GM18517 (cell line): ENCODE results near the gene RPS14.
"Not testable (repeated sequence)": the region's sequence is repeated elsewhere in the genome, so short reads cannot be mapped to it uniquely, and the experiment has no call there.

Experiments
- ATAC-seq: cut with Tn5 transposase; IDR thresholded peaks from one replicate; pipeline ENCODE4 v1.9.1; 2021; ENCODE audit warnings: mild to moderate bottlenecking, moderate library complexity; ENCODE audit not compliant: unreplicated experiment

Gene RPS14

DNA sequence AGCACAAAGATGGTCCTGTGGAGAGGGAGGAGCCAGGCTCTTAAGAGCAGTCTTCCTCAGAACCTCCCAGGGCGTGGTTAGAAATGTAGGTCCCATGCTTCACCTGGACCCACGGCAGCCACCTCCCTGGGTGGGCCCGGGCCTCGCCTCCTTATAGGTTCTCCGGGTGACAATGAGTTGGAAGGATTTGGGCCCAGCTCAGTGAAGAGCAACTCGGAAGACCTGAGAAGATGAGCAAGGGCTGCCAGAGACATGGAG lies 32.1 kb upstream of the RPS14 start:
- ATAC-seq = no peak

DNA sequence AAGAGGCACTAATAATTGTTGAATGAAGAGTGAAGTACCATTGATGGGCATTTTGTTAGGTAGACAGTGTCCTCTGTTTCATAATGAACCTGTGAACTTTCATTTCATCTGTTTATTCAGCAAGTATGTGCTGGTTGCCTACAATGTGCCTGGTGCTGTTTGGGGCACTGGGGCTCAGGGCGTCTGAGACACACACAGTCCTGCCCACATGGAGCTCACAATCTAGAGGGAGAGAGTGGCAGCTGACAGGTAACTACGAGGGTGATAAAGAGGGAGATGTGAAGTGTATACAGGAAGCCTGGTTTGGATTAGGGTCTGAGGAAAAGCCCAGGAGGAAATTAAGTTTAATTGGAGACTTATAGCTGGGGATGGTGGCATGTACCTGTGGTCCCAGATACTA lies 29.9 kb upstream of the RPS14 start:
- ATAC-seq = no peak

DNA sequence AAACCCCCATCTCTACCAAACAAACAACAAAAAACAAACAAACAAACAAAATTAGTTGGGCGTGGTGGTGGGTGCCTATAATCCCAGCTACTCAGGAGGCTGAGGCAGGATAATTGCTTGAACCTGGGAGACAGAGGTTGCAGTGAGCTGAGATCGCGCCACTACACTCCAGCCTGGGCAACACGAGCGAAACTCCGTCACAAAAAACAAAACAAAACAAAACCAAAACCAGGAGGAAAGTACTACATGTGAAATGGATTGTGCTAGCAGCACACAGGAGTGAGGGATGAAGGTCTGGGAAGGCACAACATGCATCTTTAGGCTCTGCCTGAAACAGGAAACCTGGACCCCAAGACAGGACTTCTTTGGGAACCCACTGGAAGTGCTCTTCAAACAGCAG lies 27.0 kb upstream of the RPS14 start:
- not testable (repeated sequence) for ATAC-seq

DNA sequence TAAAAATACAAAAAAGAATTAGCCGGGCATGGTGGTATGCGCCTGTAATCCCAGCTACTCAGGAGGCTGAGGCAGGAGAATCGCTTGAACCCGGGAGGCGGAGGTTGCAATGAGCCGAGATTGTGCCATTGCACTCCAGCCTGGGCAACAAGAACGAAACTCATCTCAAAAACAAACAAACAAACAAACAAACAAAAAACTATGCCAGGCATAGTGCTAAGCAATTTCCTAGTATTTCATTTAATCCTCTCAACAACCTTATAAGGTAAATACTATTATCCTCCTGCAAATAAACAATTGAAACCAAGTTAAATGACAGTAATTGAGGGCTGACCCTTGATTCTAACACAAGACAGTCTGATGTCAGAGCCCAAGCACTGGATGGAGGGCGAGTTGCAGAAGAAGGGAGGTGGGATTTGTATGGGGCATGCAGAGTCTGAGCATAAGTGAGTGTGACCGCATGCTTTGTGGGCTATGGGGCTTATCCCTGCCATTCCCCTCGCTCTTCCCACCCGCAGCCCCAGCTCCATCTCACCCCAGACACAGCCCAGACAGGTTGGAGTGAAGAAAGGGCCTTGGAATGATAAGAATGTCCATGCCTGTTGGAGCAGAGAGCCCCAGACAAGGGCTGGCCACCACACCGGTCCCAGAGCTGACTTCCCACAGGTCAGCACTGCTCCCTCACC lies 24.3 kb upstream of the RPS14 start:
- ATAC-seq = no peak

DNA sequence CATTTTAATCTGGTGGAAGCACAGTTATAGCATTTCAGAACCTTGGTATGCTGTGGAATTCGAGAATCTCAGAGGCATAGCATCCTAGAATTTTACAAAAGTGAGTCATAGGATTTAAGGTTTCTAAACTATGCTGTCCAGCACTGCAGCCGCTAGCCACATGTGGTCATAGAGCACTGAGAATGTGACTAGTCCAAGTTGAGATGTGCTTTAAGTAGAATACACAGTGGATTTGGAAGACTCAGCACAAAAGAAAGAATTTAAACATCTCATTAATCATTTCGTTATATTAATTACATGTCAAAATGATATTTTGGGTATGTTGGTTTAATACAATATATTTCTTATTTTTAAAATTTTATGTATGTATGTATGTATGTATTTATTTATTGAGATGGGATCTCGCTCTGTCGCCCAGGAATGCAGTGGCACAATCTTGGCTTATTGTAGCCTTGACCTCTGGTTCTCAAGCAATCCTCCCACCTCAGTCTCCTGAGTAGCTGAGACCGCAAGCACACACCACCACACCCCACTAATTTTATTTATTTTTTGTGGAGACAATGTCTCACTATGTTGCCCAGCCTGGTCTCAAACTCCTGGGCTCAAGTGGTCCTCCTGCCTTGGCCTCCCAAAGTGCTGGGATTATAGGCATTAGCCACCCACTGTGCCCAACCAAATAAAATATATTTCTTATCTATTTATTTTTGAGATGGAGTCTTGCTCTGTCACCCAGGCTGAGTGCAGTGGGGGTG lies 20.4 kb upstream of the RPS14 start:
- no peak for ATAC-seq

DNA sequence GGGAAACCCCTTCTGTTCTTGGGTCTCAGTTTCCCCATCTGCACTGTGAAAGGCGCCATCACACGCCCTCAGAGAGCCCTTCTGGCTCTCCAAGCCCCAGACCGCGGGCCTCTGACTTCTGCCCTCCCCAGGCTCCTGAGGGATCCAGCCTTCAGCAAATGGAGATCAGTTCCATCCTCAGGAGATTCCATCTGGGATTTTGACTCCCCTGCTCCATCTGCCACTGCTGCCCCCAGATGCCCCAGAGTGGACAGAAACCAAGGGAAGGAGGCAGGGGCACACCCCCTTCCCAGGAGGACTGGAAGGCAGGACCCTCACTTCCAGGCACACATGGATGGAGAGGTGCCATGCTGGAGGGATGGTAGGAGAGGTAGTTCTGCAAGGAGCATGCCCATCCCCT lies 18.7 kb upstream of the RPS14 start:
- no peak for ATAC-seq

DNA sequence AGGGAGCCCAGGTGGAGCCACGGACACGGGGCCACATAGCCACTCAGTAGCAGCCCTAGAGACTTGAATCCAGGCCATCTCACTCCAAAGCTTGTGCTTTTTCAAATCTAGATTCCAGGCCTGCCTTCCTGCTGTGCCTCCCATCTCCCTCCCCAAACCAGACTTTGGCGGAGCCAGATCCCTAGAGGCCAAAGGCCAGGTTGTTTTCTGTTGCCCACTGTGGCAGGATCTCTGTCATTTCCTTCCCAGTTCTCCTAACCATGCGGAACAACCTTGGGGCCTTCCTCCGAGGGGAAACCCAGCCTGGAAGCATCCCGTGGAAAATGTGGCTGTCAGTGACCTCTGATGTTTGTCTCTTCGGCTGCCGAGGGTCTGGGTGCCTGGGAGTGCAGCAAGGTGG lies 16.4 kb upstream of the RPS14 start:
- no peak for ATAC-seq

DNA sequence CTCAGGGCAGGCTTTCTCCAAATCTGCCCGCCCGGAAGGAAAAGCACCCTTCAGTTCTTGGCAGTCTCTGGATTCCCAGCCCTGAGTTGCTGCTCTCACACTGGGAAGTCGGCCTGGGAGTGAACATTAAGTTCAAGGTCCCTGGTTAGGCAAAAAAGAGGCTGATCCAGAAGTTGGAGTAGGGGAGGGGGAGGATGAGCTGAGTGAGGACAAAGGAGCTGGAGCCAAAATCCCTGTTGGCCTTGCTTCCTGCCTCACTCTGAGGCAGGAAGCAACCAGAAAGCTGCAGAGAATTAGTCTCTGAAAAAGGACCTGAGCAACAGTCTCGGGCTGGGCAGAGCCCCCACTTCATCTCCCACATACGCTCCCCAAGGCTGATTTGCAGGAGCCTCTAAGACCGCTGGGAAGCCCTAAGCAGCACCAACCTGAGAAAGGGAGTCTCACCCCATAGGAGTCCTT lies 15.0 kb upstream of the RPS14 start:
- ATAC-seq = no peak

DNA sequence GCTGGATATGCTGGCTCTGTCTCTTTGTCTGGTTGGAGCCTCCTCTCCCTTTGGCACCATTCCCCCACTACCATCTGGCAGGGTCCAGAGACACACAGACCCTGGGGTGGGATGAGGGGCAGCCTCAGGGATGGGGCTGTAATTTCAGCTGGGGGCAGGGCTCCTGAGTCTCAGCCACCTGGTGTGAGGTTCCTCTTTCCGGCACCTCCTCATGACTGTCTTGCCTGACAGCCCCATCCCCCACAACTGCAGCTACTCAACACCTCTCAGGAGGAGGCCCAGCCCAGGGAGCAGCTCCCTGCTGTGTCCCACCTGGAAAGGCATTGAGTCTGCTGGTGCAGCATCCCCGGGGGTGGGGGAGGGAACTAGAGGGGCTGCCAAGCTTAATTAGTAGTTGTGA lies 11.7 kb upstream of the RPS14 start:
- ATAC-seq = peak; percentile 77

DNA sequence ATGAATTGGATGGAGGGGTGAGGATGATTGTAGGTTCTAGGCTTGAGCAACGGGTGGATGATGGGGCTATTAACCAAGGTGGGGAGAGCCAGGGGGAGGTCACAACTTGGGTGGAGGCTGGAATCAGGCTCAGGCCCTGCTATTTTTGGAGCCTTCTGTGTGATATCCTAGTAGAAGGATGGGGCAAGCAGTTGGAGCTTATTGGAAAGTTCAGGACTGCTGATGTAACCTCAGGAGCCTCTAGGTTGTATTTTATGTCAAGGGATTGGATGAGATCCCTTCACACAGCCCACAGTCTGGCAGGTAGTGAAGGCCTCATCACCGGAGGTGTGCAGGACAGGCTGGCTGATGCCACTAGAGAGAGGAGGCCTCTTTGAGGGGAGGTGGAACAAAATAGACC lies 11.2 kb upstream of the RPS14 start:
- no peak for ATAC-seq

DNA sequence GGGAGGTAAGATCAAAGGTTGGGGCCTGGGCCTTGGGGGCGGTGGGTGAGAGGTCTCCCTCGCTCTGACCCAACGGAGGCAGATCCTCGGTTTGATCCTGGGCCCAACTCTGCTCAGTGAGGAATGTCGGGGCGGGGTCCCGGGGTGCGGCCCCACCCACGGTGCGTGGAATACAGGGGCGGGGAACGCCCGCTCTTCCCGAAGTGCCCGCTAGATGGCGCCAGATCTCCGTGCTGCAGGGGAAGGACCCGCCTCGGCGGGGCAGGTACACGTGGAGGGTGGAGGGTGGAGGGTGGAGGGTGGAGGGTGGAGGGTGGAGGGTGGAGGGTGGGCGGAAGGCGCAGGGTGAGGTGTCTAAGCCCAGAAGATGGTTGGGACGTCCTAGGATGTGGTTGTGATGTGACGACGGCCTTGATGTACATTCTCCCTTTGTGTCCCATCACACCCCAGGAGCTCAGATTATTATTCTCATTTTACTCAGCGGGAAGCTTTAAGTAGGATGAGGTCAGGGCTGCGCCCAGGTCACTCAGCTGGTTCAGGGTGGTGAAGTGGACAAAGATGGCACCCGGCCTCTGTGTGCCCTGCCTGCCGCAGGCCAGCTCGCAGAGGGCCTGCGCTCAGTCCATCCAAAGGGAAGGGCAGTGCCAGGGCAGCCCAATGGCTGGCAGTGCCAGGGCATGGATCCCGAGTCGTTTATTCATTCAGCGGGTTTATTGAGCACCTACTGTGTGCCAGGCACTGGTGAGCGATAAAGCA lies 9.4 kb upstream of the RPS14 start:
- ATAC-seq = peak; percentile 70

DNA sequence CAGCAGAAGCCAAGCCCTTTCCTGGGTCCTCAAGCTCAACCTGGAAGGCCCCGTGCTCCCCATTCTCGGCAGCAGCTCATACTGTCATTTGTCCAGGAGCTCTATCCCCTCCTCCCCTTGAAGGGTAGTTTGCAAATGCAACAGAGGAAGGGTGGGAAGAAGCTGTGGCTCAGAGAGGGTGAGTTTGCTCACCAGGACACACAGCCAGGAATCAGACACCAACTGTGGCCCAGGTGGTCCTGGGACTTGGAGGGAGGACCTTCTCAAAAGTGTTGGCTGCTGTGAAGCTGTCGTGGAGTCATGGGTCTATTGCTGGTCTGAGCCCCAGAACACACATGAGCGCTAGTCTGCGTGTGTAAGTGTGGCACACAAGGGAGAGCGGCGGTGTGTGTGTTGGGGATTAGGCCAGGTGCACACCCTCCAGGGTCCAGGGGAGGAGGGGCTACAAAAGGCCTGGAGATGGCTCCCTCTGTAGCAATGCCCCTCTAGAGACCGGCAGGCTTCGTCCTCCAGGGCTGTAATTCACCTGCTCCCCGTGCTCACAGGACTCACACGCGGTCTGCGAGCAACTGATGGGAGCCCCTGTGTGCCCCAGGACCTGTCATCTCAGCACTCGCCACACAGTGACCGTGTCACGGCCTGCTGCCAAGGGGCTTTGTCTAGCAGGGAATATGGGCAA lies 8.2 kb upstream of the RPS14 start:
- ATAC-seq = no peak

DNA sequence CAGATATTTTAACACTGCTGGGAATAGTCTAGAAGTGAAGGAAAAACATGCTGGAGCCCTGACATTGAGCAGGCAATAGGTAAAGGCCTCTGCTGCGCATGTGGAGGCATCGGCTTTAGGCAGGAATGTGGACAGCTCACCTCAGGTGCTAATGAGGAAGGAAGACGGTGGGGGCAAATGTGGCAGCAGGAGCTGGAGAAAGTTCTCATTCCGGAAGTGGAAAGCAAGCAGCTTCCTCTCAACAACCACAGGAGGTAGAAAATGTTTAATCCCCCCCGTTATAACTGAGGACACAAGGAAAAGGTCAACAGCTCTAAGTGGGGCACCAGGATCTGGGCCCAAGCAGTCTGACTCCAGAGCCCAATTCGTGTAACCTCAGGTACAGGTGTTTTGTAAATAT lies 7.6 kb upstream of the RPS14 start:
- ATAC-seq = no peak

DNA sequence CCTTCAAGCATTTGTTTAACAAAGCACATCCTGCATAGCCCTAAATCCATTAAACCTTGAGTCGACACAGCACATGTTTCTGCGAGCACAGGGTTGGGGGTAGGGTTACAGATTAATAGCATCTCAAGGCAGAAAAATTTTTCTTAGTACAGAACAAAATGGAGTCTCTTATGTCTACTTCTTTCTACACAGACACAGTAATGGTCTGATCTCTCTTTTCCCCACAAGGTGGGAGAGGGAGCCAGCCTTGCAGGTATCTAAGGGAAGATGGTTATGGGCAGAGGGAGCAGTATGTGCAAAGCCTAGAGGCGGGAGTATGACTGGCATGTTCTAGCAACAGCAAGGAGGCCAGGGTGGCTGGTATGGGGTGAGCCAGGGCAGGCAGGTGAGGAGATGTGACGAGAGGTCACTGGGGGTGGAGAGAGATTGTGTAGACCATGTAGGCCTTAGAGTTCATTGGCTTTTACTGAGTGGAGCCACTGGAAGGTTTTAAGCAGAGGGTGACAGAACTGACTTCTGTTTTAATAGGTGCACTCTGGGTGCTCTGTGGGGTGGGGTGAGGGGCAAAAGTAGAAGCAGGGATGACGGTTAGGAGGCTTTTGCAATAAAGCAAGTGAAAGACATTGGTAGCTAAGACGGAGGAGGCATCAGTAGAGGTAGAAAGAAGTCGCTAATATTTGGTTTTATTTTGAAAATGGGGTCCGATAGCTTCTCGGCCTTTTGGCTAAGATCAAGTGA lies 5.1 kb upstream of the RPS14 start:
- ATAC-seq = no peak

DNA sequence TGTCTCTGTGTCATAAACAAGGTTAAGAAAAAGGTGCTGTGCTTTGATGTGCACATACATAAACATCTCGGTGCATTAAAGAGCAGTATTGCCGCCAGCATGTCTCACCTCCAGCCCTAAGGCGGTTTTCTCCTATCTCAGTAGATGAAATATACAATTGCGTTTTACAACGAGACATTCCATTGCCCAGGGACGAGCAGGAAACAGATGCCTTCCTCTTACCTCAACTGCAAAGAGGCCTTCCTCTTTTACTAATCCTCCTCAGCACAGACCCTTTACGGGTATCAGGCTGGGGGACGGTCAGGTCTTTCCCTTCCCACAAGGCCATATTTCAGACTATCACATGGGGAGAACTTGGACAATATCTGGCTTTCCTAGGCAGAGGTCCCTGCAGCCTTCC lies 4.5 kb upstream of the RPS14 start:
- not testable (repeated sequence) for ATAC-seq

DNA sequence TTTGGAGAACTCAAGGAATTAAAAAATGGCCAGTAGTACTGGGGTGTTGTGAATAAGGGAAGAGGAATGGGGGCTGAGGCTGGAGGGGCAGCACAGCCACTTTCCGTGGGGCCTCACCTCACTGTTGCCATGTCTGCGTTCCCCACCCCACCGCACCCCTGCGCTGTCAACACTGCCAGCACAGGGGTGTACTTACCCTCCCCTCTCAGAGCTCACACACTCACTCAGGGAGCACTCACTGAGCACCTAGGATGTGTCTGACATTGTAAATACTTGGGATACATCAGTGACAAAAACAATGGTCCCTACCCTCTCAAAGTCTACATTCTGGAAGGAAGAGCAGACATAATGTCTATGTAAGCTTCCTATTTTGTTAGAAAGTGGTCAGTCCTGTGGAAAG lies 3.4 kb upstream of the RPS14 start:
- no peak for ATAC-seq

DNA sequence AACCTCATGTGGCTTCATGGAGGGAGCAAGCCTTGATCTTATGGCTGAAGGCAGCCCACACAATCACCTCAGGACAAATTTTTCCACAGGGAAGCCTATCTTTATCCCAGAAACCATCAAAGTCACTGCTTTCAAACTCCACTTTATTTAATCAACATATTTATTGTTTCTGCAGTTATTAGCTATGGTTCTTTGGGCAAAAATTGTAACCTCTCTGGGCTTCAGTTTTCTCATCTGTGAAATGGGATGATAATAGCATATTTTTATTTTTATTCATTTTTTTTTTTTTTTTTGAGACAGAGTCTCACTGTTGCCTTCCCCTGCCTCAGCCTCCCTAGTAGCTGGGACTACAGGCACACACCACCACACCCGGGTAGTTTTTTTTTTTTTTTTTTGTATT lies 2.1 kb upstream of the RPS14 start:
- ATAC-seq = no peak

DNA sequence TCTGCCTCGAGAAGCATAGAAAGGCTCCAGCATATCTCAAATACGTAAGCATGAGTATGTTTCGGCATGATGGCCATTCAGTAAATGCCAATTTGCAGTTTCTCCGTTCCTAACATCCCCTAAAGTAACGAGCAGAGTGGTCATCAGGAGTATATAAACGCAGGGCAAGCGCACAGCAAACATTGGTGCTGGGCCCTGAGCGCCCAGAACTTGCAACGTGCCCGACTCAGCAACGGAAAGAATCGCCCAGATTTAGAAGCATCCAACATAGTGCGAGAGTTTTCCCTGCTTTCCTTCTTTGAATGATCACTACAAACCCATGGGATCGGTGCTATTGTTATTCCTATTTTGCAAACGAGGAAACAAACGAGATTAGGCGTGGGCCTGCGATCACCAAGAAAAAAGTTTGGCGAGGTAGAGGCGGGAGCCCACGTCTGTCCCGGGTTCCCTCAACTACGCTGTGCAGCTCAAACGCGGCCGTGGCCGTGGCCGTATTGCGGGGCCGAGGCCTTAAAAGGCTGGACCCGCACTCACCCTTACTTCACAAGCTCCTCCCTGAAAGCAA lies 505 bp downstream of the RPS14 start:
- ATAC-seq = peak; percentile 31

DNA sequence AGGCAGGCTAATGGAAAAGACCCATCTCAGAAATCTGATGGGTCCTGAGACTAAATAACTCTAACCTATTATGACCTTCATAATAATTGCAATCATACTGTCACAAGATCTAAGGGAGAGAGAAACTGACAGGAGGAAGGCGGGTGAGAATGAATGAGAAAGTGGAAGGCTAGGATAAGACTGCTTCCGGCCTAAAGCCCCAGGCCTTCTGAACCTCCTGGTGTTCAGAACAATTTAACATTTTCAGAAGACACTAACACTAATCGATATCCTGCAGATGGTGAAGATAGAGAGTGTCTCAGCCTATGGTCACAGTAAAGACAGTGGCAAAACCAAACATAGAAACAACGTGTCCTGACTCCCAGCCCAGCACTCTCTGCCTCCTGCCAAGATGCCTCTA lies 1.2 kb downstream of the RPS14 start:
- ATAC-seq = no peak

DNA sequence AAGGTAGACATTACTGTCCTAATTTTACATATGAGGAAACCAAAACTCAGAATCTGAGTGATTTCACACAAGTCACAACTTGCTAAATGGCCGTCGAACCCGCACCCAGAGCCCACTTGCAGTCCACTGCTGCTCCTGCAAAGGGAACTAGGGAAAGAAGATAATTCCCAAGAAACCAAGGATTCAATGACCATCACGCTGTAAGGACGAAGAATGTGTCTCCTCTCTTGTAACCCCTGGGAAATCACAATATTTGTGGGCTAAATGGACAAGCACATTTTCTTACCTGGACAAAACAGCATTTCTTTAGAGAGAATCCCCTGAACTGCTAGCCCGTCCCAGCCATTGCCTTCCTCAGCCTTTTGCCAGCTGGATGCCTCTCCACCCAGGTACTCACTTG lies 2.4 kb downstream of the RPS14 start:
- no peak for ATAC-seq

DNA sequence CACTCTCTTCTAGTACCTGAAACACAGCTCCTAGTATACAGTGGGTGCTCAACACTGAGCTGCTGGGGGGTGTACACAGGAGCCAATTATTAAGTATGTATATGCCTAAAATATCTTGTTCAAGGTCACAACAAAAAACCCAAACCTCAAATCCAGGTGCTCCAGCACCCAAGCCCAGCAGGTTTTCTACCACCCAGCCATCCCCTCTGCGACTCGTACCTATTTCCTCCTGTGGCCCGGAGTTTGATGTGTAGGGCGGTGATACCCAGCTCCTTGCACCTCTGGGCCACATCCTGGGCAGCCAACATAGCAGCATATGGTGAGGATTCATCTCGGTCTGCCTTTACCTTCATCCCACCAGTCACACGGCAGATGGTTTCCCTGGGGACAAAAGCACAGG lies 3.0 kb downstream of the RPS14 start:
- ATAC-seq = no peak
